ENCODE results near the gene RHOB. TPM values are rescaled to one million over a fixed set of nuclear protein-coding genes. Genes with fewer than 3 reads are reported as not detected.
A peak's percentile ranks its signal among the peaks of the same experiment; 100 is the strongest.

The RHOB gene
- total and polyA plus RNA-seq, 2 of the 13 experiments (the other 11 are each of a cell fraction or from before 2014, with no cell fraction given), result 192 to 268 TPM

DNA sequence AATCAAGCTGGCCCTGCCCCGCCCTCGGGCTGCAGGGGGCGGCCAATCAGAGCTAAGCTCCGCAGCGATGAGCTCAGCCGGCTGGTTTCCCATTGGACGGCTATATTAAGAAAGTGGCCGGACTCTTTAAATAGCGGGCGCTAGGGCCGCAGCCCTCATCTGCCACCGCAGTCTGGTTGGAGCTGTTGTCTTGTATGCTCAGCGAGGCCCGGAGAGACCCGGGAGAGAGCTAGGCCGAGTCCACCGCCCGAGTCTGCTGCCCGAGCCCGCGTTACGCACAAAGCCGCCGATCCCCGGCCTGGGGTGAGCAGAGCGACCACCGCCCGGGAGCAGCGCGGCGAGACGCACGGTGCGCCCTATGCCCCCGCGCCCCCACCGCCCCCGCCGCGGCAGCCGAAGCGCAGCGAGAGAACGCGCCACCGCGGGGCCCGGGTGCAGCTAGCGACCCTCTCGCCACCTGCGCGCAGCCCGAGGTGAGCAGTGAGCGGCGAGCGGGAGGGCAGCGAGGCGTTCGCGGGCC is at the start of gene RHOB (continued):
- TF ChIP-seq ZNF253 (CRISPR knock-in tag; IDR thresholded peaks at IDR 0.05; ENCODE audit: borderline replicate concordance) (peak; percentile 84), RARG (CRISPR knock-in tag; IDR thresholded peaks at IDR 0.05; ENCODE audit: low read depth) (no peak; the same call in 1 of the 2 replicates), ZSCAN20 (CRISPR knock-in tag; IDR thresholded peaks at IDR 0.05; ENCODE audit: borderline replicate concordance) (peak; percentile 92; the same call in 1 of the 2 replicates), ZNF775 (CRISPR knock-in tag; IDR thresholded peaks at IDR 0.05; ENCODE audit: borderline replicate concordance) (no peak), ONECUT2 (CRISPR knock-in tag; IDR thresholded peaks at IDR 0.05) (no peak), TARDBP (CRISPR knock-in tag; IDR thresholded peaks at IDR 0.05) (peak; percentile 12; the same call in 1 of the 2 replicates), ZIK1 (CRISPR knock-in tag; IDR thresholded peaks at IDR 0.05; ENCODE audit: borderline replicate concordance, low read depth) (peak; percentile 62), HNF4A (CRISPR knock-in tag; IDR thresholded peaks at IDR 0.05) (no peak), HNRNPL (IDR thresholded peaks at IDR 0.05; ENCODE audit: low read depth, low read length) (no peak), KDM2A (CRISPR knock-in tag; IDR thresholded peaks at IDR 0.05; ENCODE audit: borderline replicate concordance, low read depth) (peak; percentile 88), ZNF264 (CRISPR knock-in tag; IDR thresholded peaks at IDR 0.05) (peak; percentile 47; the same call in 1 of the 2 replicates)
- TF ChIP-seq, protein P1, sequence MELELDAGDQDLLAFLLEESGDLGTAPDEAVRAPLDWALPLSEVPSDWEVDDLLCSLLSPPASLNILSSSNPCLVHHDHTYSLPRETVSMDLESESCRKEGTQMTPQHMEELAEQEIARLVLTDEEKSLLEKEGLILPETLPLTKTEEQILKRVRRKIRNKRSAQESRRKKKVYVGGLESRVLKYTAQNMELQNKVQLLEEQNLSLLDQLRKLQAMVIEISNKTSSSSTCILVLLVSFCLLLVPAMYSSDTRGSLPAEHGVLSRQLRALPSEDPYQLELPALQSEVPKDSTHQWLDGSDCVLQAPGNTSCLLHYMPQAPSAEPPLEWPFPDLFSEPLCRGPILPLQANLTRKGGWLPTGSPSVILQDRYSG (CRISPR knock-in tag; IDR thresholded peaks at IDR 0.05), result no peak; the same call in 1 of the 2 replicates
- TF ChIP-seq, protein P2, sequence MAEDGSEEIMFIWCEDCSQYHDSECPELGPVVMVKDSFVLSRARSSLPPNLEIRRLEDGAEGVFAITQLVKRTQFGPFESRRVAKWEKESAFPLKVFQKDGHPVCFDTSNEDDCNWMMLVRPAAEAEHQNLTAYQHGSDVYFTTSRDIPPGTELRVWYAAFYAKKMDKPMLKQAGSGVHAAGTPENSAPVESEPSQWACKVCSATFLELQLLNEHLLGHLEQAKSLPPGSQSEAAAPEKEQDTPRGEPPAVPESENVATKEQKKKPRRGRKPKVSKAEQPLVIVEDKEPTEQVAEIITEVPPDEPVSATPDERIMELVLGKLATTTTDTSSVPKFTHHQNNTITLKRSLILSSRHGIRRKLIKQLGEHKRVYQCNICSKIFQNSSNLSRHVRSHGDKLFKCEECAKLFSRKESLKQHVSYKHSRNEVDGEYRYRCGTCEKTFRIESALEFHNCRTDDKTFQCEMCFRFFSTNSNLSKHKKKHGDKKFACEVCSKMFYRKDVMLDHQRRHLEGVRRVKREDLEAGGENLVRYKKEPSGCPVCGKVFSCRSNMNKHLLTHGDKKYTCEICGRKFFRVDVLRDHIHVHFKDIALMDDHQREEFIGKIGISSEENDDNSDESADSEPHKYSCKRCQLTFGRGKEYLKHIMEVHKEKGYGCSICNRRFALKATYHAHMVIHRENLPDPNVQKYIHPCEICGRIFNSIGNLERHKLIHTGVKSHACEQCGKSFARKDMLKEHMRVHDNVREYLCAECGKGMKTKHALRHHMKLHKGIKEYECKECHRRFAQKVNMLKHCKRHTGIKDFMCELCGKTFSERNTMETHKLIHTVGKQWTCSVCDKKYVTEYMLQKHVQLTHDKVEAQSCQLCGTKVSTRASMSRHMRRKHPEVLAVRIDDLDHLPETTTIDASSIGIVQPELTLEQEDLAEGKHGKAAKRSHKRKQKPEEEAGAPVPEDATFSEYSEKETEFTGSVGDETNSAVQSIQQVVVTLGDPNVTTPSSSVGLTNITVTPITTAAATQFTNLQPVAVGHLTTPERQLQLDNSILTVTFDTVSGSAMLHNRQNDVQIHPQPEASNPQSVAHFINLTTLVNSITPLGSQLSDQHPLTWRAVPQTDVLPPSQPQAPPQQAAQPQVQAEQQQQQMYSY (CRISPR knock-in tag; IDR thresholded peaks at IDR 0.05), result peak; percentile 69; the same call in 1 of the 2 replicates
- TF ChIP-seq, protein P3, sequence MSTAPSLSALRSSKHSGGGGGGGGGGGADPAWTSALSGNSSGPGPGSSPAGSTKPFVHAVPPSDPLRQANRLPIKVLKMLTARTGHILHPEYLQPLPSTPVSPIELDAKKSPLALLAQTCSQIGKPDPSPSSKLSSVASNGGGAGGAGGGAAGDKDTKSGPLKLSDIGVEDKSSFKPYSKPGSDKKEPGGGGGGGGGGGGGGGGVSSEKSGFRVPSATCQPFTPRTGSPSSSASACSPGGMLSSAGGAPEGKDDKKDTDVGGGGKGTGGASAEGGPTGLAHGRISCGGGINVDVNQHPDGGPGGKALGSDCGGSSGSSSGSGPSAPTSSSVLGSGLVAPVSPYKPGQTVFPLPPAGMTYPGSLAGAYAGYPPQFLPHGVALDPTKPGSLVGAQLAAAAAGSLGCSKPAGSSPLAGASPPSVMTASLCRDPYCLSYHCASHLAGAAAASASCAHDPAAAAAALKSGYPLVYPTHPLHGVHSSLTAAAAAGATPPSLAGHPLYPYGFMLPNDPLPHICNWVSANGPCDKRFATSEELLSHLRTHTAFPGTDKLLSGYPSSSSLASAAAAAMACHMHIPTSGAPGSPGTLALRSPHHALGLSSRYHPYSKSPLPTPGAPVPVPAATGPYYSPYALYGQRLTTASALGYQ (CRISPR knock-in tag; IDR thresholded peaks at IDR 0.05), result peak; percentile 49; the same call in 1 of the 2 replicates
- TF ChIP-seq, protein P4, sequence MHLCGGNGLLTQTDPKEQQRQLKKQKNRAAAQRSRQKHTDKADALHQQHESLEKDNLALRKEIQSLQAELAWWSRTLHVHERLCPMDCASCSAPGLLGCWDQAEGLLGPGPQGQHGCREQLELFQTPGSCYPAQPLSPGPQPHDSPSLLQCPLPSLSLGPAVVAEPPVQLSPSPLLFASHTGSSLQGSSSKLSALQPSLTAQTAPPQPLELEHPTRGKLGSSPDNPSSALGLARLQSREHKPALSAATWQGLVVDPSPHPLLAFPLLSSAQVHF (CRISPR knock-in tag; IDR thresholded peaks at IDR 0.05), result no peak
- TF ChIP-seq, protein P5, sequence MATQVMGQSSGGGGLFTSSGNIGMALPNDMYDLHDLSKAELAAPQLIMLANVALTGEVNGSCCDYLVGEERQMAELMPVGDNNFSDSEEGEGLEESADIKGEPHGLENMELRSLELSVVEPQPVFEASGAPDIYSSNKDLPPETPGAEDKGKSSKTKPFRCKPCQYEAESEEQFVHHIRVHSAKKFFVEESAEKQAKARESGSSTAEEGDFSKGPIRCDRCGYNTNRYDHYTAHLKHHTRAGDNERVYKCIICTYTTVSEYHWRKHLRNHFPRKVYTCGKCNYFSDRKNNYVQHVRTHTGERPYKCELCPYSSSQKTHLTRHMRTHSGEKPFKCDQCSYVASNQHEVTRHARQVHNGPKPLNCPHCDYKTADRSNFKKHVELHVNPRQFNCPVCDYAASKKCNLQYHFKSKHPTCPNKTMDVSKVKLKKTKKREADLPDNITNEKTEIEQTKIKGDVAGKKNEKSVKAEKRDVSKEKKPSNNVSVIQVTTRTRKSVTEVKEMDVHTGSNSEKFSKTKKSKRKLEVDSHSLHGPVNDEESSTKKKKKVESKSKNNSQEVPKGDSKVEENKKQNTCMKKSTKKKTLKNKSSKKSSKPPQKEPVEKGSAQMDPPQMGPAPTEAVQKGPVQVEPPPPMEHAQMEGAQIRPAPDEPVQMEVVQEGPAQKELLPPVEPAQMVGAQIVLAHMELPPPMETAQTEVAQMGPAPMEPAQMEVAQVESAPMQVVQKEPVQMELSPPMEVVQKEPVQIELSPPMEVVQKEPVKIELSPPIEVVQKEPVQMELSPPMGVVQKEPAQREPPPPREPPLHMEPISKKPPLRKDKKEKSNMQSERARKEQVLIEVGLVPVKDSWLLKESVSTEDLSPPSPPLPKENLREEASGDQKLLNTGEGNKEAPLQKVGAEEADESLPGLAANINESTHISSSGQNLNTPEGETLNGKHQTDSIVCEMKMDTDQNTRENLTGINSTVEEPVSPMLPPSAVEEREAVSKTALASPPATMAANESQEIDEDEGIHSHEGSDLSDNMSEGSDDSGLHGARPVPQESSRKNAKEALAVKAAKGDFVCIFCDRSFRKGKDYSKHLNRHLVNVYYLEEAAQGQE (IDR thresholded peaks at IDR 0.05; ENCODE audit: borderline replicate concordance in 1 of 2, low read depth in 1 of 2, low read length in 2 of 2), result peak in 1 of 2 experiments; percentile 86; a peak in 2 of 4 replicates
